ENCODE measurements around the gene HSPA1L.

GRCh38 chr6:31861150-31861549 is 46.1 kb upstream of the HSPA1L start:
- no peak for TF ChIP-seq CTCF (IDR thresholded peaks at IDR 0.05)
- no peak for TF ChIP-seq POLR2A (IDR thresholded peaks at IDR 0.05)
